Panc1 (cell line): ENCODE data around the gene CCNL2. TPM values are rescaled to one million over a fixed set of nuclear protein-coding genes. Genes with fewer than 3 reads are reported as not detected.

ENCODE experiments used
- ATAC-seq: fragments of 200-7000 bp; cut with Tn5 transposase; 2 replicates; pipeline ENCODE4 v1.9.1; 2020; ENCODE audit warnings: mild to moderate bottlenecking, moderate library complexity
- BruUV-seq: library from RNA; stranded (reverse); fragments of 400-500 nt; replicated peaks from 2 replicates; lab custom pipeline; 2021; lab: Mats Ljungman, UMichigan
- CTCF ChIA-PET: fragments of 300-600 bp; sonication (Branson Sonifier 250); formaldehyde crosslinking; loops from one replicate; lab custom pipeline; 2022; ENCODE audit warnings: antibody characterized with exemption; lab: Charles Lee
- POLR2A ChIA-PET: fragments of 300-600 bp; sonication (Branson Sonifier 250); formaldehyde crosslinking; loops from one replicate; lab custom pipeline; 2022; ENCODE audit warnings: antibody characterized with exemption; lab: Charles Lee
- DNase-seq: peaks from one replicate; pipeline ENCODE4 v3.0.0-alpha.2; 2010; ENCODE audit warnings: low read depth, low spot score
- H3K27ac ChIP-seq: 2 replicates; pipeline ENCODE4 v1.5.1; 2011; ENCODE audit warnings: mild to moderate bottlenecking, low read length, inconsistent platforms
- H3K27me3 ChIP-seq: fragments of 200-500 bp; sonication (Bioruptor generic); 2 replicates; pipeline ENCODE4 v1.6.0; 2014; ENCODE audit warnings: low read length, inconsistent platforms; ENCODE audit not compliant: control insufficient read depth, insufficient read depth
- H3K36me3 ChIP-seq: fragments of 200-500 bp; sonication (Bioruptor generic); 2 replicates; pipeline ENCODE4 v1.5.1; 2014; ENCODE audit warnings: inconsistent platforms, mild to moderate bottlenecking, low read length, moderate library complexity; ENCODE audit not compliant: control insufficient read depth, insufficient read depth
- H3K4me1 ChIP-seq: 2 replicates; pipeline ENCODE4 v1.5.1; 2011; ENCODE audit warnings: inconsistent platforms, mild to moderate bottlenecking, low read length, moderate library complexity; ENCODE audit not compliant: control insufficient read depth, insufficient read depth
- H3K4me3 ChIP-seq, 2 experiments: 2 replicates each; pipeline ENCODE4 v1.5.1; 2011 to 2012; ENCODE audit warnings: low read depth in 2 of 2, low read length in 2 of 2, mild to moderate bottlenecking in 2 of 2, inconsistent platforms in 1 of 2, moderate library complexity in 1 of 2
- H3K9me3 ChIP-seq: fragments of 200-500 bp; sonication (Bioruptor generic); 2 replicates; pipeline ENCODE4 v1.5.1; 2014; ENCODE audit warnings: low read depth, mild to moderate bottlenecking, inconsistent platforms, low read length, moderate library complexity; ENCODE audit not compliant: control insufficient read depth, insufficient read depth
- CTCF ChIP-seq: fragments of 450-650 bp; IDR thresholded peaks from 2 replicates; pipeline ENCODE4 v1.5.1; 2017; ENCODE audit warnings: mild to moderate bottlenecking
- POLR2AphosphoS5 ChIP-seq: IDR thresholded peaks from 2 replicates; pipeline ENCODE4 v1.6.1; 2012; ENCODE audit warnings: mild to moderate bottlenecking, low read depth, low read length, moderate library complexity
- REST ChIP-seq, 2 experiments: IDR thresholded peaks; 2 replicates each; pipeline ENCODE4 v1.6.1; 2011 to 2012; ENCODE audit warnings: low read depth in 2 of 2, control low read depth in 1 of 2, low read length in 1 of 2, mild to moderate bottlenecking in 1 of 2, moderate library complexity in 1 of 2; ENCODE audit not compliant: insufficient read depth in 1 of 2
- SIN3A ChIP-seq: IDR thresholded peaks from 2 replicates; pipeline ENCODE4 v1.6.1; 2012; ENCODE audit warnings: low read depth, mild to moderate bottlenecking, low read length, moderate library complexity, borderline replicate concordance; ENCODE audit not compliant: insufficient read depth
- TCF7L2 ChIP-seq: IDR thresholded peaks from 2 replicates; pipeline ENCODE4 v1.6.1; 2011; ENCODE audit warnings: mild to moderate bottlenecking, low read depth, low read length, inconsistent platforms
- in situ Hi-C: cut with HindIII; loops from 2 replicates; pipeline ENCODE4 v1.10.0; 2016; ENCODE audit warnings: low sequenced_read_pairs, low pct_unique_long_range_greater_than_20kb
- intact Hi-C: fragments of 100-400 bp; cut with micrococcal nuclease; formaldehyde crosslinking; loops from one replicate; pipeline ENCODE4 v1.10.0; 2022; ENCODE audit not compliant: unreplicated experiment
- total RNA-seq: library from RNA; stranded (reverse); gene quantifications from one replicate; pipeline ENCODE4 v1.2.1, GENCODE V29; 2021; ENCODE audit not compliant: unreplicated experiment

Gene CCNL2
- total RNA-seq, 1 experiment from 2014 or later = 297 TPM

- ChIA-PET CTCF (no interaction called here), POLR2A (interaction anchor here (0.6 kb wide), 1 partner anchor 71 kb away, joined by 3 read pairs; no protein-coding TSS in a partner anchor)
- DNase-seq (no peak), ATAC-seq (peak; percentile 32)
- in situ Hi-C loops (no loop called here), intact Hi-C loops (no loop called here)
- H3K36me3 ChIP-seq = no peaks in the 10 kb centered on the region
- no peaks in the 10 kb centered on the region for H3K27me3 ChIP-seq
- no TSS peak for BruUV-seq
- no peak; the same call in 1 of the 2 replicates for TF ChIP-seq POLR2AphosphoS5
- no peak for TF ChIP-seq REST (IDR thresholded peaks at IDR 0.05; ENCODE audit: insufficient read depth in 1 of 2, low read depth in 2 of 2, low read length in 1 of 2)
- TF ChIP-seq SIN3A = no peak; the same call in 1 of the 2 replicates
- TF ChIP-seq CTCF = no peak
- TF ChIP-seq TCF7L2 = no peak
- H3K4me3 ChIP-seq = peak overlapping the region in 1 of 2 experiments; percentile 16; a peak in 2 of 4 replicates
- no peaks in the 10 kb centered on the region for H3K9me3 ChIP-seq
- H3K4me1 ChIP-seq = peaks cover 66% of the 10 kb centered on the region
- H3K27ac ChIP-seq = no peak overlapping the region
These were observed 43.7 kb downstream of the CCNL2 start for GRCh38 chr1:1355416-1355815.

GRCh38 chr1:1354271-1355247 is 44.6 kb downstream of the CCNL2 start:
- H3K9me3 ChIP-seq = no peaks in the 10 kb centered on the region
- intact Hi-C loops (no loop called here), in situ Hi-C loops (no loop called here)
- H3K4me3 ChIP-seq = no peak overlapping the region
- DNase-seq (no peak), ATAC-seq (no peak)
- H3K27me3 ChIP-seq = no peaks in the 10 kb centered on the region
- no peak overlapping the region; the same call in 1 of the 2 replicates for H3K27ac ChIP-seq
- BruUV-seq = no TSS peak
- no peak for TF ChIP-seq TCF7L2
- TF ChIP-seq SIN3A = no peak
- no peak for TF ChIP-seq CTCF
- TF ChIP-seq POLR2AphosphoS5 = no peak; the same call in 1 of the 2 replicates
- TF ChIP-seq REST (IDR thresholded peaks at IDR 0.05; ENCODE audit: insufficient read depth in 1 of 2, low read depth in 2 of 2, low read length in 1 of 2) = no peak
- POLR2A ChIA-PET = interaction anchor here (0.6 kb wide), 1 partner anchor 72 kb away, joined by 3 read pairs; no protein-coding TSS in a partner anchor
- no peaks in the 10 kb centered on the region for H3K36me3 ChIP-seq
- CTCF ChIA-PET = interaction anchor here (0.6 kb wide), 1 partner anchor 173 kb away, joined by 3 read pairs; no protein-coding TSS in a partner anchor
- peaks cover 58% of the 10 kb centered on the region for H3K4me1 ChIP-seq
